ENCODE measurements around the gene DBN1. TPM values are rescaled to one million over a fixed set of nuclear protein-coding genes. Genes with fewer than 3 reads are reported as not detected.

Gene DBN1
- total and polyA plus RNA-seq, 2 of the 8 experiments (the other 6 are each of a cell fraction or from before 2014, with no cell fraction given): 168 to 333 TPM

DNA sequence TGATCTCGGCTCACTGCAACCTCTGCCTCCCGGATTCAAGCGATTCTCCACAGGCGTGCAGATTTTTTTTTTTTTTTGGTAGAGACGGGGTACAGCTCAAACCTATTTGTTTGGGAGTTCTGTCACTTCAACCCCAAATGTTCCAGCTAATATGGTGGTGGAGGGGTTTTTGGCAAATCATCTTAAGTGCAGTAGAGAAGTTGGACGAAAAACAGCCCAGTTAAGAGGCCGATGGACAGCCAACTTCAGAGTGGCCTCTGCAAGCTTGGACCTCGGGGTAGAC, 27.6 kb downstream of the DBN1 start (continued):
- no peak for TF ChIP-seq TBP (IDR thresholded peaks at IDR 0.05; ENCODE audit: low read depth, low read length)
- no peak for TF ChIP-seq POU5F1 (IDR thresholded peaks at IDR 0.05; ENCODE audit: low read depth, low read length)
- no peak for TF ChIP-seq SIRT6 (IDR thresholded peaks at IDR 0.05; ENCODE audit: low read length)
